Fibroblast of mammary gland (primary cell): ENCODE data around the gene MYO15A.

ENCODE experiments used
- DNase-seq: peaks from one replicate; pipeline ENCODE4 v3.0.0-alpha.2; 2010; ENCODE audit warnings: low read depth
- H3K4me3 ChIP-seq: 2 replicates; pipeline ENCODE4 v1.5.1; 2011; ENCODE audit warnings: low read depth, mild to moderate bottlenecking, low read length, moderate library complexity; ENCODE audit not compliant: control insufficient read depth
- CTCF ChIP-seq: conservative IDR thresholded peaks from 2 replicates; pipeline ENCODE4 v1.5.1; 2011; ENCODE audit warnings: low read depth, low read length, inconsistent platforms; ENCODE audit not compliant: control insufficient read depth, insufficient read depth

MYO15A gene

GRCh38 chr17:18176176-18176575, 67.6 kb downstream of the MYO15A start:
- no peak overlapping the region for H3K4me3 ChIP-seq
- TF ChIP-seq CTCF: no peak
- no peak for DNase-seq

- no peak overlapping the region for H3K4me3 ChIP-seq
- no peak for DNase-seq
- no peak for TF ChIP-seq CTCF
Measured at GRCh38 chr17:18177133-18177532, 68.6 kb downstream of the MYO15A start.

- DNase-seq: no peak
- H3K4me3 ChIP-seq: no peak overlapping the region
- no peak for TF ChIP-seq CTCF
Measured at GRCh38 chr17:18177722-18178121, 69.2 kb downstream of the MYO15A start.

- no peak for TF ChIP-seq CTCF
- DNase-seq: no peak
- no peak overlapping the region for H3K4me3 ChIP-seq
Measured at GRCh38 chr17:18179196-18179595, 70.6 kb downstream of the MYO15A start.

- no peak overlapping the region for H3K4me3 ChIP-seq
- no peak for DNase-seq
- TF ChIP-seq CTCF: no peak
Measured at GRCh38 chr17:18179804-18180203, 71.2 kb downstream of the MYO15A start.

- DNase-seq: peak; percentile 90
- no peak for TF ChIP-seq CTCF
Measured at GRCh38 chr17:18181358-18181757, 72.8 kb downstream of the MYO15A start.

More at GRCh38 chr17:18181358-18181757, 72.8 kb downstream of the MYO15A start:
- H3K4me3 ChIP-seq: no peak overlapping the region
